ENCODE data around the gene AP4B1. TPM values are rescaled to one million over a fixed set of nuclear protein-coding genes. Genes with fewer than 3 reads are reported as not detected.

AP4B1 gene
- total RNA-seq, 4 donors from 2014 or later, result 6.5 to 11.2 (median 8.4) TPM

- no peaks in the 10 kb centered on the region for H3K9me3 ChIP-seq
- TF ChIP-seq CTCF (IDR thresholded peaks at IDR 0.05 in 4 of 5, conservative IDR thresholded peaks at IDR 0.05 in 1 of 5) (no peak), POLR2A (IDR thresholded peaks at IDR 0.05) (no peak)
- H3K27ac ChIP-seq, result peak overlapping the region; percentile 12 to 69 (median 44)
- ATAC-seq (peak in 1 of 2 donors; percentile 39), DNase-seq (no peak)
- no peaks in the 10 kb centered on the region for H3K27me3 ChIP-seq
- no peak overlapping the region for H3K4me3 ChIP-seq
- H3K4me1 ChIP-seq, result peaks cover 37 to 46% of the 10 kb centered on the region in 2 donors
- H3K36me3 ChIP-seq, result peaks cover 0 to 24% of the 10 kb centered on the region in 2 donors
- intact Hi-C loops (cut with DNase I; ENCODE audit: low total_unique reads) (no loop called here), in situ Hi-C loops (cut with MboI; ENCODE audit: low sequenced_read_pairs in 4 of 4) (no loop called here)
Measured at GRCh38 chr1:113943028-113943811, 38.6 kb upstream of the AP4B1 start.

GRCh38 chr1:113942527-113942926 is 37.9 kb upstream of the AP4B1 start:
- no peaks in the 10 kb centered on the region for H3K9me3 ChIP-seq
- H3K4me1 ChIP-seq, result peaks cover 39 to 45% of the 10 kb centered on the region in 2 donors
- ATAC-seq, result no peak
- H3K27me3 ChIP-seq, result no peaks in the 10 kb centered on the region
- intact Hi-C loops (cut with DNase I; ENCODE audit: low total_unique reads), result no loop called here
- no peak for TF ChIP-seq CTCF (IDR thresholded peaks at IDR 0.05 in 4 of 5, conservative IDR thresholded peaks at IDR 0.05 in 1 of 5)
- TF ChIP-seq POLR2A (IDR thresholded peaks at IDR 0.05), result no peak
- no peak overlapping the region for H3K4me3 ChIP-seq
- H3K36me3 ChIP-seq, result peaks cover 0 to 24% of the 10 kb centered on the region in 2 donors
- peak overlapping the region; percentile 12 to 69 (median 48) for H3K27ac ChIP-seq
- in situ Hi-C loops (cut with MboI; ENCODE audit: low sequenced_read_pairs in 4 of 4), result no loop called here
- DNase-seq, result no peak

GRCh38 chr1:113941245-113941559 is 36.6 kb upstream of the AP4B1 start:
- in situ Hi-C loops (cut with MboI; ENCODE audit: low sequenced_read_pairs in 4 of 4) (no loop called here), intact Hi-C loops (cut with DNase I; ENCODE audit: low total_unique reads) (no loop called here)
- Histone ChIP-seq H3K4me1 (peaks cover 38 to 46% of the 10 kb centered on the region in 2 donors), H3K36me3 (peaks cover 0 to 24% of the 10 kb centered on the region in 2 donors), H3K4me3 (no peak overlapping the region), H3K27me3 (no peaks in the 10 kb centered on the region), H3K9me3 (no peaks in the 10 kb centered on the region), H3K27ac (peak overlapping the region; percentile 42 to 69 (median 53))
- ATAC-seq (peak in 1 of 2 donors; percentile 40), DNase-seq (no peak)
- TF ChIP-seq CTCF (IDR thresholded peaks at IDR 0.05 in 4 of 5, conservative IDR thresholded peaks at IDR 0.05 in 1 of 5) (no peak), POLR2A (IDR thresholded peaks at IDR 0.05) (no peak)

GRCh38 chr1:113940365-113941244 is 36.0 kb upstream of the AP4B1 start:
- peaks cover 0 to 24% of the 10 kb centered on the region in 2 donors for H3K36me3 ChIP-seq
- intact Hi-C loops (cut with DNase I; ENCODE audit: low total_unique reads) (no loop called here), in situ Hi-C loops (cut with MboI; ENCODE audit: low sequenced_read_pairs in 4 of 4) (no loop called here)
- no peak for TF ChIP-seq CTCF (IDR thresholded peaks at IDR 0.05 in 4 of 5, conservative IDR thresholded peaks at IDR 0.05 in 1 of 5)
- TF ChIP-seq POLR2A (IDR thresholded peaks at IDR 0.05), result no peak
- peak; percentile 3 to 38 for DNase-seq
- H3K4me3 ChIP-seq, result no peak overlapping the region
- peaks cover 44 to 50% of the 10 kb centered on the region in 2 donors for H3K4me1 ChIP-seq
- peak; percentile 68 to 82 for ATAC-seq
- H3K27me3 ChIP-seq, result no peaks in the 10 kb centered on the region
- no peaks in the 10 kb centered on the region for H3K9me3 ChIP-seq
- H3K27ac ChIP-seq, result peak overlapping the region; percentile 42 to 69 (median 53)
